HCT116 (cell line): ENCODE results near the gene GLCE. TPM values are rescaled to one million over a fixed set of nuclear protein-coding genes. Genes with fewer than 3 reads are reported as not detected.

Experiments used
- ATAC-seq: fragments of 200-7000 bp; cut with Tn5 transposase; 2 replicates; pipeline ENCODE4 v1.9.1; 2020; ENCODE audit warnings: mild to moderate bottlenecking, moderate library complexity
- BruUV-seq: library from RNA; stranded (reverse); fragments of 400-500 nt; replicated peaks from 2 replicates; lab custom pipeline; 2021; lab: Mats Ljungman, UMichigan
- CTCF ChIA-PET: fragments of 300-600 bp; sonication (Branson Sonifier 250); formaldehyde crosslinking; loops from one replicate; lab custom pipeline; 2021; ENCODE audit warnings: antibody characterized with exemption; lab: Charles Lee
- POLR2A ChIA-PET: fragments of 300-600, 350-600 bp; sonication (Branson Sonifier 250); formaldehyde crosslinking; loops from one replicate; lab custom pipeline; 2021; ENCODE audit warnings: antibody characterized with exemption; lab: Charles Lee
- RAD21 ChIA-PET, 2 experiments: fragments of 300-600 bp; sonication (Branson Sonifier 250); formaldehyde crosslinking; loops; one replicate each; lab custom pipeline; 2023; ENCODE audit warnings: low total read pairs in 2 of 2; ENCODE audit not compliant: uncharacterized antibody in 2 of 2, unreplicated experiment in 2 of 2, low non-redundant PET in 1 of 2; lab: Charles Lee
- DNase-seq: peaks from one replicate; pipeline ENCODE4 v3.0.0-alpha.2; 2010; ENCODE audit warnings: low read depth, low spot score
- H2AFZ ChIP-seq: fragments of 200-600 bp; shearing (Covaris generic), sonication (generic); 2 replicates; pipeline ENCODE4 v1.6.1; 2017; ENCODE audit warnings: low read depth, mixed run types, mixed read lengths, antibody characterized with exemption, low read length; ENCODE audit not compliant: poor library complexity, severe bottlenecking
- H3K27ac ChIP-seq: 2 replicates; pipeline ENCODE4 v1.5.1; 2012; ENCODE audit warnings: low read depth, low read length
- H3K27me3 ChIP-seq: fragments of 200-600 bp; sonication (generic); 2 replicates; pipeline ENCODE4 v1.6.1; 2016; ENCODE audit warnings: mixed run types, low read length, mixed read lengths; ENCODE audit not compliant: insufficient read depth
- H3K36me3 ChIP-seq, 2 experiments: fragments of 200-500 bp in 1 of 2; fragments of 200-600 bp in 1 of 2; sonication (Bioruptor generic) in 1 of 2; sonication (generic) in 1 of 2; 2 replicates each; pipeline versions ENCODE4 v1.5.1 to v1.6.1; 2014 to 2016; ENCODE audit warnings: low read length in 2 of 2, inconsistent platforms in 1 of 2, mixed read lengths in 1 of 2, mixed run types in 1 of 2; ENCODE audit not compliant: insufficient read depth in 2 of 2, control insufficient read depth in 1 of 2
- H3K4me1 ChIP-seq, 2 experiments: fragments of 200-600 bp in 1 of 2; sonication (generic) in 1 of 2; 2 replicates each; pipeline versions ENCODE4 v1.5.1 to v1.6.1; 2012 to 2017; ENCODE audit warnings: low read length in 2 of 2, inconsistent platforms in 1 of 2, mild to moderate bottlenecking in 1 of 2, mixed read lengths in 1 of 2, mixed run types in 1 of 2, moderate library complexity in 1 of 2; ENCODE audit not compliant: insufficient read depth in 2 of 2, control insufficient read depth in 1 of 2
- H3K4me2 ChIP-seq: fragments of 200-600 bp; sonication (generic); 2 replicates; pipeline ENCODE4 v1.6.1; 2017; ENCODE audit warnings: mixed run types, low read length, mixed read lengths
- H3K4me3 ChIP-seq, 2 experiments: fragments of 200-600 bp in 1 of 2; sonication (generic) in 1 of 2; replicated peaks in 1 of 2; 2 replicates each; pipeline ENCODE4 v1.5.1; 2011 to 2016; ENCODE audit warnings: low read length in 2 of 2, control low read depth in 1 of 2, low read depth in 1 of 2, mild to moderate bottlenecking in 1 of 2, mixed read lengths in 1 of 2, mixed run types in 1 of 2
- H3K79me2 ChIP-seq: fragments of 200-600 bp; sonication (generic); 2 replicates; pipeline ENCODE4 v1.6.1; 2017; ENCODE audit warnings: mild to moderate bottlenecking, mixed run types, low read length, moderate library complexity, mixed read lengths; ENCODE audit not compliant: insufficient read depth
- H3K9ac ChIP-seq: fragments of 200-600 bp; sonication (generic); 2 replicates; pipeline ENCODE4 v1.6.1; 2016; ENCODE audit warnings: low read length, mixed read lengths
- H3K9me2 ChIP-seq: fragments of 200-600 bp; sonication (generic), shearing (Covaris generic); 2 replicates; pipeline ENCODE4 v1.6.1; 2017; ENCODE audit warnings: mixed run types, mild to moderate bottlenecking, moderate library complexity; ENCODE audit not compliant: insufficient read depth
- H3K9me3 ChIP-seq, 2 experiments: fragments of 200-500 bp in 1 of 2; fragments of 200-600 bp in 1 of 2; sonication (Bioruptor generic) in 1 of 2; sonication (generic) in 1 of 2; 2 replicates each; pipeline ENCODE4 v1.6.1; 2014 to 2017; ENCODE audit warnings: low read length in 2 of 2, mixed read lengths in 2 of 2, inconsistent platforms in 1 of 2, low read depth in 1 of 2, mild to moderate bottlenecking in 1 of 2, mixed run types in 1 of 2, moderate library complexity in 1 of 2; ENCODE audit not compliant: control insufficient read depth in 1 of 2, insufficient read depth in 1 of 2
- H4K20me1 ChIP-seq: fragments of 200-600 bp; sonication (generic), shearing (Covaris generic); 2 replicates; pipeline ENCODE4 v1.6.1; 2017; ENCODE audit warnings: mixed run types, mild to moderate bottlenecking, moderate library complexity; ENCODE audit not compliant: insufficient read depth
- CBX3 ChIP-seq: IDR thresholded peaks from 2 replicates; pipeline ENCODE4 v1.6.1; 2012; ENCODE audit warnings: low read depth
- CEBPB ChIP-seq: IDR thresholded peaks from 2 replicates; pipeline ENCODE4 v1.6.1; 2012; ENCODE audit warnings: low read depth
- EGR1 ChIP-seq: IDR thresholded peaks from 2 replicates; pipeline ENCODE4 v1.6.1; 2012; ENCODE audit warnings: low read depth
- ELF1 ChIP-seq: IDR thresholded peaks from 2 replicates; pipeline ENCODE4 v1.6.1; 2012; ENCODE audit warnings: low read depth, borderline replicate concordance
- EZH2 ChIP-seq: fragments of 200-600 bp; sonication (generic); IDR thresholded peaks from 2 replicates; pipeline ENCODE4 v1.6.1; 2017; ENCODE audit warnings: antibody characterized with exemption, mixed run types
- EZH2phosphoT487 ChIP-seq: fragments of 200-600 bp; IDR thresholded peaks from 2 replicates; pipeline ENCODE4 v1.6.1; 2018; ENCODE audit warnings: antibody characterized with exemption, borderline replicate concordance
- FOSL1 ChIP-seq: IDR thresholded peaks from 2 replicates; pipeline ENCODE4 v1.6.1; 2012; ENCODE audit warnings: low read depth
- JUND ChIP-seq: IDR thresholded peaks from 2 replicates; pipeline ENCODE4 v1.6.1; 2012
- MAX ChIP-seq: IDR thresholded peaks from 2 replicates; pipeline ENCODE4 v1.6.1; 2012
- POLR2AphosphoS5 ChIP-seq: IDR thresholded peaks from 2 replicates; pipeline ENCODE4 v1.6.1; 2011; ENCODE audit warnings: mild to moderate bottlenecking, low read depth, low read length, moderate library complexity
- RAD21 ChIP-seq: IDR thresholded peaks from 2 replicates; pipeline ENCODE4 v1.6.1; 2012; ENCODE audit warnings: low read depth, mild to moderate bottlenecking
- SIN3A ChIP-seq: IDR thresholded peaks from 2 replicates; pipeline ENCODE4 v1.6.1; 2012; ENCODE audit warnings: low read depth
- SP1 ChIP-seq: IDR thresholded peaks from 2 replicates; pipeline ENCODE4 v1.6.1; 2012; ENCODE audit warnings: low read depth
- YY1 ChIP-seq: IDR thresholded peaks from 2 replicates; pipeline ENCODE4 v1.6.1; 2011; ENCODE audit warnings: low read length, low read depth, moderate library complexity, mild to moderate bottlenecking; ENCODE audit not compliant: insufficient replicate concordance; ENCODE audit errors: extremely low read depth
- ZBTB33 ChIP-seq: IDR thresholded peaks from 2 replicates; pipeline ENCODE4 v1.6.1; 2011; ENCODE audit warnings: mild to moderate bottlenecking, low read length, moderate library complexity; ENCODE audit not compliant: insufficient replicate concordance; ENCODE audit errors: extremely low read depth
- ZFX ChIP-seq: fragments of 450-650 bp; IDR thresholded peaks from 2 replicates; pipeline ENCODE4 v1.6.1; 2017
- ZNF274 ChIP-seq: fragments of 200-500 bp; sonication (Bioruptor generic); IDR thresholded peaks from 2 replicates; pipeline ENCODE4 v1.6.1; 2014; ENCODE audit warnings: mild to moderate bottlenecking, low read depth, low read length, inconsistent platforms
- intact Hi-C: fragments of 100-400 bp; cut with micrococcal nuclease; formaldehyde crosslinking; loops from 2 replicates; pipeline ENCODE4 v1.10.0; 2022
- total RNA-seq: library from RNA; stranded (reverse); gene quantifications from one replicate; pipeline ENCODE4 v1.2.1, GENCODE V29; 2021; ENCODE audit not compliant: unreplicated experiment
- TF ChIP-seq, protein P1 (sequence below): IDR thresholded peaks from 2 replicates; pipeline ENCODE4 v1.6.1; 2012
- TF ChIP-seq, protein P2 (sequence below), 3 experiments: fragments of 200-600 bp in 1 of 3; sonication (generic) in 1 of 3; IDR thresholded peaks in 2 of 3; conservative IDR thresholded peaks in 1 of 3; 2 replicates each; pipeline ENCODE4 v1.5.1; 2012 to 2017; ENCODE audit warnings: low read depth in 2 of 3, low read length in 2 of 3, antibody characterized with exemption in 1 of 3, borderline replicate concordance in 1 of 3, control low read depth in 1 of 3, mild to moderate bottlenecking in 1 of 3, mixed read lengths in 1 of 3, mixed run types in 1 of 3, moderate library complexity in 1 of 3; ENCODE audit not compliant: insufficient read depth in 1 of 3

Gene GLCE
- total RNA-seq, 1 experiment from 2014 or later, result 22.2 TPM

DNA sequence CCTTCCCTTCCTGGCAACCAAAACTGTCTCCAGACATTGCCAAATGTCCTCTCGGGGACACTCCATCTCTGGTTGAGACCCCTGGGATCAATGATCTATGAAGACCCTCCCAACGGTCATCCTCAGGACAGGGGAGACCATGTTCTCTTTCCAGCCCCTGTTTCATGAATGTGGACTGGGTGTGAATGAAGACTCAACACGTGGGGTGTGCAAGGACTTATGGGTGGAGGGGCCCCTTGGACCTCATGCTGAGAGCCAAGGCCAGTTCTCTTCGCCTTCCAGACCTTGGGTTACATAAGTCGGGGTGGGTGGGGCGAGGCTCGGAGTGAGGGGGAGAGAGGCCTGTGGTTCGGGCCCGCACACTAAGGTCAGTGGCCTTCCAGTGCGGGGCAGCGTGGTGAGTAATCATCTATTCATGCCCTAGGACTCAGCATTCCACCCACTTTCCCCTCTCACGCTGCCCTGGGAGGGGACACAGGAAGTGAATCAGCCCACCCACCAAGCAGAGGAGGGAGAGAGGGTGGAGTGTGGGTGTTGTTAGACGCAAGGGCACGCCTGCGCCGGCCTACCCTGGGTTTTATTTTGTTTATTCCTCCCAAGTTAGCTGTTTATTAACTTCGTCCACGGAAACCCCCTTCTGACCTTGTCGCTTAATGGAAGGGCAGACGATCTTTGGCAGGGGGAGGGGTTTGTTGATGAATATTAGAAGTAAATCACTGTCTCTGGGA lies 144.9 kb downstream of the GLCE start:
- no peaks in the 10 kb centered on the region for H3K27me3 ChIP-seq
- no peak overlapping the region for H2AFZ ChIP-seq
- intact Hi-C loops, result no loop called here
- ChIA-PET CTCF (no interaction called here), POLR2A (interaction anchor here (0.6 to 0.7 kb wide), 2 partner anchors 112 to 1505 kb away, joined by 3 read pairs; no protein-coding TSS in a partner anchor), RAD21 (interaction anchor here in 1 of 2 experiments (0.6 kb wide), 1 partner anchor 35 kb away, joined by 3 read pairs; no protein-coding TSS in a partner anchor)
- TSS peak; percentile 44 for BruUV-seq
- H3K4me1 ChIP-seq, result peaks cover 24 to 57% of the 10 kb centered on the region in 2 experiments
- H3K36me3 ChIP-seq, result peaks cover 0 to 6% of the 10 kb centered on the region in 2 experiments; a peak in 1 of 4 replicates
- peak overlapping the region; percentile 56 for H3K9ac ChIP-seq
- peak overlapping the region; percentile 24 to 34 for H3K4me3 ChIP-seq
- peak; percentile 74 for DNase-seq
- no peaks in the 10 kb centered on the region for H3K9me3 ChIP-seq
- peak overlapping the region; percentile 73 for H3K4me2 ChIP-seq
- H3K79me2 ChIP-seq, result peaks cover 51% of the 10 kb centered on the region
- H3K27ac ChIP-seq, result peak overlapping the region; percentile 42
- peak; percentile 85 for ATAC-seq
- no peaks in the 10 kb centered on the region for H3K9me2 ChIP-seq
- H4K20me1 ChIP-seq, result no peaks in the 10 kb centered on the region
- TF ChIP-seq EGR1 (peak; percentile 89), CEBPB (no peak), POLR2AphosphoS5 (no peak; the same call in 1 of the 2 replicates), ZBTB33 (no peak), EZH2phosphoT487 (no peak), EZH2 (no peak), YY1 (no peak), JUND (peak; percentile 83), RAD21 (no peak), ZNF274 (no peak), SIN3A (no peak), FOSL1 (peak; percentile 89), ELF1 (no peak), SP1 (peak; percentile 84), ZFX (no peak), CBX3 (peak; percentile 49; the same call in 1 of the 2 replicates), MAX (peak; percentile 75)
- TF ChIP-seq, protein P1, sequence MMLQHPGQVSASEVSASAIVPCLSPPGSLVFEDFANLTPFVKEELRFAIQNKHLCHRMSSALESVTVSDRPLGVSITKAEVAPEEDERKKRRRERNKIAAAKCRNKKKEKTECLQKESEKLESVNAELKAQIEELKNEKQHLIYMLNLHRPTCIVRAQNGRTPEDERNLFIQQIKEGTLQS, result no peak
- TF ChIP-seq, protein P2, sequence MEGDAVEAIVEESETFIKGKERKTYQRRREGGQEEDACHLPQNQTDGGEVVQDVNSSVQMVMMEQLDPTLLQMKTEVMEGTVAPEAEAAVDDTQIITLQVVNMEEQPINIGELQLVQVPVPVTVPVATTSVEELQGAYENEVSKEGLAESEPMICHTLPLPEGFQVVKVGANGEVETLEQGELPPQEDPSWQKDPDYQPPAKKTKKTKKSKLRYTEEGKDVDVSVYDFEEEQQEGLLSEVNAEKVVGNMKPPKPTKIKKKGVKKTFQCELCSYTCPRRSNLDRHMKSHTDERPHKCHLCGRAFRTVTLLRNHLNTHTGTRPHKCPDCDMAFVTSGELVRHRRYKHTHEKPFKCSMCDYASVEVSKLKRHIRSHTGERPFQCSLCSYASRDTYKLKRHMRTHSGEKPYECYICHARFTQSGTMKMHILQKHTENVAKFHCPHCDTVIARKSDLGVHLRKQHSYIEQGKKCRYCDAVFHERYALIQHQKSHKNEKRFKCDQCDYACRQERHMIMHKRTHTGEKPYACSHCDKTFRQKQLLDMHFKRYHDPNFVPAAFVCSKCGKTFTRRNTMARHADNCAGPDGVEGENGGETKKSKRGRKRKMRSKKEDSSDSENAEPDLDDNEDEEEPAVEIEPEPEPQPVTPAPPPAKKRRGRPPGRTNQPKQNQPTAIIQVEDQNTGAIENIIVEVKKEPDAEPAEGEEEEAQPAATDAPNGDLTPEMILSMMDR (IDR thresholded peaks at IDR 0.05 in 2 of 3, conservative IDR thresholded peaks at IDR 0.05 in 1 of 3; ENCODE audit: borderline replicate concordance in 1 of 3, insufficient read depth in 1 of 3, low read depth in 2 of 3, low read length in 2 of 3), result no peak
